Mesendoderm (in vitro differentiated cells): Measurements from ENCODE around the gene KMT2D.
A peak's percentile ranks its signal among the peaks of the same experiment; 100 is the strongest.

Experiments used
- DNase-seq: peaks from one replicate; pipeline ENCODE4 v3.0.0; 2013
- H2AK5ac ChIP-seq: 2 replicates; pipeline ENCODE4 v1.6.1; 2013; ENCODE audit warnings: low read length, inconsistent platforms
- H2BK120ac ChIP-seq: 2 replicates; pipeline ENCODE4 v1.6.1; 2013; ENCODE audit warnings: low read depth, mild to moderate bottlenecking, low read length, moderate library complexity, mixed read lengths
- H2BK15ac ChIP-seq: replicated peaks from 2 replicates; pipeline ENCODE4 v1.6.1; 2013; ENCODE audit warnings: low read depth, mild to moderate bottlenecking, moderate library complexity
- H2BK5ac ChIP-seq: 2 replicates; pipeline ENCODE4 v1.6.1; 2013; ENCODE audit warnings: low read length, inconsistent platforms
- H3K18ac ChIP-seq: 2 replicates; pipeline ENCODE4 v1.6.1; 2013; ENCODE audit warnings: mild to moderate bottlenecking, low read length, mixed read lengths
- H3K23ac ChIP-seq: one replicate; pipeline ENCODE4 v1.6.1; 2013; ENCODE audit warnings: low read length
- H3K27ac ChIP-seq: 2 replicates; pipeline ENCODE4 v1.5.1; 2013; ENCODE audit warnings: low read depth, mild to moderate bottlenecking, inconsistent platforms, low read length, moderate library complexity
- H3K27me3 ChIP-seq: 2 replicates; pipeline ENCODE4 v1.6.1; 2013; ENCODE audit warnings: low read length, control low read depth, mild to moderate bottlenecking, inconsistent platforms; ENCODE audit not compliant: insufficient read depth, poor library complexity
- H3K36me3 ChIP-seq: 2 replicates; pipeline ENCODE4 v1.6.1; 2013; ENCODE audit warnings: low read length, inconsistent platforms; ENCODE audit not compliant: control insufficient read depth, insufficient read depth
- H3K4ac ChIP-seq: one replicate; pipeline ENCODE4 v1.6.1; 2013; ENCODE audit warnings: low read depth, mild to moderate bottlenecking, low read length, moderate library complexity
- H3K4me1 ChIP-seq: 2 replicates; pipeline ENCODE4 v1.6.1; 2013; ENCODE audit warnings: low read depth, low read length, inconsistent platforms; ENCODE audit not compliant: control insufficient read depth
- H3K4me2 ChIP-seq: 2 replicates; pipeline ENCODE4 v1.6.1; 2013; ENCODE audit warnings: low read length
- H3K4me3 ChIP-seq: 2 replicates; pipeline ENCODE4 v1.5.1; 2013; ENCODE audit warnings: mild to moderate bottlenecking, low read length
- H3K56ac ChIP-seq: one replicate; pipeline ENCODE4 v1.6.1; 2013; ENCODE audit warnings: low read length
- H3K79me1 ChIP-seq: 2 replicates; pipeline ENCODE4 v1.6.1; 2013; ENCODE audit warnings: low read length, inconsistent platforms
- H3K79me2 ChIP-seq: 2 replicates; pipeline ENCODE4 v1.6.1; 2013; ENCODE audit warnings: mild to moderate bottlenecking, low read length; ENCODE audit not compliant: control insufficient read depth, insufficient read depth
- H3K9ac ChIP-seq: 2 replicates; pipeline ENCODE4 v1.6.1; 2013; ENCODE audit warnings: low read length, inconsistent platforms
- H4K5ac ChIP-seq: one replicate; pipeline ENCODE4 v1.6.1; 2013; ENCODE audit warnings: low read length
- H4K8ac ChIP-seq: one replicate; pipeline ENCODE4 v1.6.1; 2013; ENCODE audit warnings: low read depth, mild to moderate bottlenecking, control low read depth, low read length, moderate library complexity
- WGBS: extraction: QIAGEN DNeasy Blood & Tissue Kit; methylation state at CpG from one replicate; pipeline ENCODE4 v1.1.7; 2013; ENCODE audit warnings: low lambda C conversion rate, missing lambda C conversion rate; ENCODE audit not compliant: insufficient coverage; ENCODE audit errors: extremely low coverage; 5-methylcytosine and 5-hydroxymethylcytosine counted together

Gene KMT2D

GRCh38 chr12:49094160-49094974, 33.8 kb upstream of the KMT2D start, which contains the start of gene DHH:
Gene DHH (minus strand): TSS chr12:49094801. CDS start chr12:49094512, 289 bp downstream.
- H3K36me3 ChIP-seq = peaks cover 6% of the 10 kb centered on the region
- H3K27ac ChIP-seq = no peak within 1 kb of the TSS
- no peaks in the 10 kb centered on the region for H3K79me1 ChIP-seq
- H3K56ac ChIP-seq = peak within 1 kb of the TSS; percentile 25
- H3K4me2 ChIP-seq = peak within 1 kb of the TSS; percentile 3
- no peak within 1 kb of the TSS for H2BK15ac ChIP-seq
- H3K9ac ChIP-seq = no peak within 1 kb of the TSS
- H3K4me1 ChIP-seq = no peaks in the 10 kb centered on the region
- H3K23ac ChIP-seq = no peak within 1 kb of the TSS
- H3K18ac ChIP-seq = no peak within 1 kb of the TSS
- H4K8ac ChIP-seq = no peak within 1 kb of the TSS
- no peak within 1 kb of the TSS for H3K4ac ChIP-seq
- no peak within 1 kb of the TSS for H3K4me3 ChIP-seq
- no peak within 1 kb of the TSS for H2BK5ac ChIP-seq
- H3K79me2 ChIP-seq = no peaks in the 10 kb centered on the region
- H4K5ac ChIP-seq = no peak within 1 kb of the TSS
- H3K27me3 ChIP-seq = peaks cover 53% of the 10 kb centered on the region
- no CpG with 5 or more reads among the region's 49 CpGs for WGBS
- H2AK5ac ChIP-seq = no peak within 1 kb of the TSS
- no peak within 1 kb of the TSS for H2BK120ac ChIP-seq
- no peak for DNase-seq

GRCh38 chr12:49093792-49094159, 33.2 kb upstream of the KMT2D start:
- H3K4me3 ChIP-seq = no peak overlapping the region
- peaks cover 59% of the 10 kb centered on the region for H3K27me3 ChIP-seq

GRCh38 chr12:49092816-49093406, 32.3 kb upstream of the KMT2D start:
- no peak overlapping the region for H3K23ac ChIP-seq
- no peak overlapping the region for H4K8ac ChIP-seq
- no peak overlapping the region for H3K9ac ChIP-seq
- H3K4me3 ChIP-seq = no peak overlapping the region
- H3K79me2 ChIP-seq = no peaks in the 10 kb centered on the region
- H3K27ac ChIP-seq = no peak overlapping the region
- H3K56ac ChIP-seq = no peak overlapping the region
- no peak overlapping the region for H3K4ac ChIP-seq
- no peak overlapping the region for H2AK5ac ChIP-seq
- no peak for DNase-seq
- H2BK15ac ChIP-seq = no peak overlapping the region
- H3K4me1 ChIP-seq = peaks cover 3% of the 10 kb centered on the region
- H3K4me2 ChIP-seq = no peak overlapping the region
- WGBS = no CpG with 5 or more reads among the region's 4 CpGs
- H2BK120ac ChIP-seq = no peak overlapping the region
- H3K36me3 ChIP-seq = peaks cover 6% of the 10 kb centered on the region
- H3K79me1 ChIP-seq = no peaks in the 10 kb centered on the region
- no peak overlapping the region for H4K5ac ChIP-seq
- no peak overlapping the region for H2BK5ac ChIP-seq
- no peak overlapping the region for H3K18ac ChIP-seq
- H3K27me3 ChIP-seq = peaks cover 63% of the 10 kb centered on the region

More at GRCh38 chr12:49093792-49094159, 33.2 kb upstream of the KMT2D start:
- no peak for DNase-seq
- Histone ChIP-seq H3K79me1 (no peaks in the 10 kb centered on the region), H4K5ac (no peak overlapping the region), H3K79me2 (no peaks in the 10 kb centered on the region), H3K27ac (no peak overlapping the region), H2AK5ac (no peak overlapping the region), H3K56ac (no peak overlapping the region), H3K36me3 (peaks cover 6% of the 10 kb centered on the region), H2BK5ac (no peak overlapping the region), H2BK15ac (no peak overlapping the region), H3K23ac (no peak overlapping the region), H2BK120ac (no peak overlapping the region), H3K4me2 (no peak overlapping the region), H4K8ac (no peak overlapping the region), H3K4me1 (no peaks in the 10 kb centered on the region), H3K4ac (no peak overlapping the region), H3K9ac (no peak overlapping the region), H3K18ac (no peak overlapping the region)
- WGBS = no CpG with 5 or more reads among the region's 9 CpGs

DNA sequence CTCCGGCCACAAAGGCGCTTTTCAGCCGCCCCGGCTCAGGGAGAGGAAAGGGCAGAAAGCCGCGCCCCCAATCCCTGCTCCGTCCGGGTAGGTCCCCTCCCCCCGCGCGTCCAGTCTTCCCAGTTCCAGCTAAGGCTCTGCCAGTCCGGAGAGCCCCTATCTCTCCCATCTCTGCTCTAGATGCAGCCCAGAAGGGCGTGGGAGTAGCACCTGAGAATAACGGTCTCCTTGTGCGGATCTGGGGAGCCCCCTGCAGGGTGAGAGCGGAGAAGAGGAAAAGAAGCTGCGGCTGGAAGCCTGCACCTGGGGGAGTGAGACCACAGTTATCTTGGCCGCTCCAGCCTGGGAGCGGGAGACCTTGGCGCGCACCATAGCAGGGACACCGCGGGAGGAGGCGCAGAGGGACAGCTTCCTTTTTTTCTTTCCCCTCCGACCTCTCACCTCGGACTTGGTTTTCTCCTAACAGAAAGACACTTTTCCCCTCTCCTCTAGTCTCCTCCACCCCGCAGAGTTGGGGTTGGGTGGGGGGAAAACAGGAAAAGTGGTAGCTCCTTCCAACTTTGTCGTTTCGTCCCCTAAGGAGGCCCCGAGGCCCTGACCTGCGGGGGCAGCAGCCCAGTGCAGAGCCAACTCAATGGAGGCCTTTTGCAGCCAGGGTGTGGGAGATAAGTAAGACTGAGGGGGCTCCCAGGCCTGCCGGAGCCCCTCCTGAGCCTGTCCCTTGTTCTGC, 31.7 kb upstream of the KMT2D start:
- no peaks in the 10 kb centered on the region for H3K79me2 ChIP-seq
- H3K4me2 ChIP-seq = no peak overlapping the region
- peaks cover 3% of the 10 kb centered on the region for H3K4me1 ChIP-seq
- H3K9ac ChIP-seq = no peak overlapping the region
- H3K23ac ChIP-seq = no peak overlapping the region
- H3K4me3 ChIP-seq = no peak overlapping the region
- no peak overlapping the region for H3K27ac ChIP-seq
- no peak overlapping the region for H2BK5ac ChIP-seq
- no peak overlapping the region for H3K18ac ChIP-seq
- no peak overlapping the region for H3K56ac ChIP-seq
- H3K27me3 ChIP-seq = peaks cover 63% of the 10 kb centered on the region
- no peak overlapping the region for H3K4ac ChIP-seq
- peaks cover 1% of the 10 kb centered on the region for H3K36me3 ChIP-seq
- H2BK120ac ChIP-seq = no peak overlapping the region
- H3K79me1 ChIP-seq = no peaks in the 10 kb centered on the region
- DNase-seq = peak; percentile 76
- no peak overlapping the region for H4K5ac ChIP-seq
- whole genome bisulfite sequencing = no CpG with 5 or more reads among the region's 32 CpGs
- no peak overlapping the region for H2BK15ac ChIP-seq
- H4K8ac ChIP-seq = no peak overlapping the region
- H2AK5ac ChIP-seq = no peak overlapping the region

GRCh38 chr12:49091836-49092085, 31.2 kb upstream of the KMT2D start:
- Histone ChIP-seq H2BK15ac (no peak overlapping the region), H3K79me1 (no peaks in the 10 kb centered on the region), H3K27ac (no peak overlapping the region), H4K8ac (no peak overlapping the region), H3K9ac (no peak overlapping the region), H3K4me2 (no peak overlapping the region), H3K4ac (no peak overlapping the region), H2AK5ac (no peak overlapping the region), H3K27me3 (peaks cover 63% of the 10 kb centered on the region), H2BK120ac (no peak overlapping the region), H3K79me2 (no peaks in the 10 kb centered on the region), H3K18ac (no peak overlapping the region), H3K36me3 (no peaks in the 10 kb centered on the region), H4K5ac (no peak overlapping the region), H3K23ac (no peak overlapping the region), H2BK5ac (no peak overlapping the region), H3K56ac (no peak overlapping the region), H3K4me3 (no peak overlapping the region), H3K4me1 (peaks cover 3% of the 10 kb centered on the region)
- WGBS = no CpG with 5 or more reads among the region's 14 CpGs
- no peak for DNase-seq
